ENCODE results near the gene XYLT1. TPM values are rescaled to one million over a fixed set of nuclear protein-coding genes. Genes with fewer than 3 reads are reported as not detected.
"Not testable (repeated sequence)": the region's sequence is repeated elsewhere in the genome, so short reads cannot be mapped to it uniquely, and the experiment has no call there.

Gene XYLT1, protein sequence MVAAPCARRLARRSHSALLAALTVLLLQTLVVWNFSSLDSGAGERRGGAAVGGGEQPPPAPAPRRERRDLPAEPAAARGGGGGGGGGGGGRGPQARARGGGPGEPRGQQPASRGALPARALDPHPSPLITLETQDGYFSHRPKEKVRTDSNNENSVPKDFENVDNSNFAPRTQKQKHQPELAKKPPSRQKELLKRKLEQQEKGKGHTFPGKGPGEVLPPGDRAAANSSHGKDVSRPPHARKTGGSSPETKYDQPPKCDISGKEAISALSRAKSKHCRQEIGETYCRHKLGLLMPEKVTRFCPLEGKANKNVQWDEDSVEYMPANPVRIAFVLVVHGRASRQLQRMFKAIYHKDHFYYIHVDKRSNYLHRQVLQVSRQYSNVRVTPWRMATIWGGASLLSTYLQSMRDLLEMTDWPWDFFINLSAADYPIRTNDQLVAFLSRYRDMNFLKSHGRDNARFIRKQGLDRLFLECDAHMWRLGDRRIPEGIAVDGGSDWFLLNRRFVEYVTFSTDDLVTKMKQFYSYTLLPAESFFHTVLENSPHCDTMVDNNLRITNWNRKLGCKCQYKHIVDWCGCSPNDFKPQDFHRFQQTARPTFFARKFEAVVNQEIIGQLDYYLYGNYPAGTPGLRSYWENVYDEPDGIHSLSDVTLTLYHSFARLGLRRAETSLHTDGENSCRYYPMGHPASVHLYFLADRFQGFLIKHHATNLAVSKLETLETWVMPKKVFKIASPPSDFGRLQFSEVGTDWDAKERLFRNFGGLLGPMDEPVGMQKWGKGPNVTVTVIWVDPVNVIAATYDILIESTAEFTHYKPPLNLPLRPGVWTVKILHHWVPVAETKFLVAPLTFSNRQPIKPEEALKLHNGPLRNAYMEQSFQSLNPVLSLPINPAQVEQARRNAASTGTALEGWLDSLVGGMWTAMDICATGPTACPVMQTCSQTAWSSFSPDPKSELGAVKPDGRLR
- 10 to 100 TPM; 46.6 to 50.1 TPM for total RNA-seq

DNA sequence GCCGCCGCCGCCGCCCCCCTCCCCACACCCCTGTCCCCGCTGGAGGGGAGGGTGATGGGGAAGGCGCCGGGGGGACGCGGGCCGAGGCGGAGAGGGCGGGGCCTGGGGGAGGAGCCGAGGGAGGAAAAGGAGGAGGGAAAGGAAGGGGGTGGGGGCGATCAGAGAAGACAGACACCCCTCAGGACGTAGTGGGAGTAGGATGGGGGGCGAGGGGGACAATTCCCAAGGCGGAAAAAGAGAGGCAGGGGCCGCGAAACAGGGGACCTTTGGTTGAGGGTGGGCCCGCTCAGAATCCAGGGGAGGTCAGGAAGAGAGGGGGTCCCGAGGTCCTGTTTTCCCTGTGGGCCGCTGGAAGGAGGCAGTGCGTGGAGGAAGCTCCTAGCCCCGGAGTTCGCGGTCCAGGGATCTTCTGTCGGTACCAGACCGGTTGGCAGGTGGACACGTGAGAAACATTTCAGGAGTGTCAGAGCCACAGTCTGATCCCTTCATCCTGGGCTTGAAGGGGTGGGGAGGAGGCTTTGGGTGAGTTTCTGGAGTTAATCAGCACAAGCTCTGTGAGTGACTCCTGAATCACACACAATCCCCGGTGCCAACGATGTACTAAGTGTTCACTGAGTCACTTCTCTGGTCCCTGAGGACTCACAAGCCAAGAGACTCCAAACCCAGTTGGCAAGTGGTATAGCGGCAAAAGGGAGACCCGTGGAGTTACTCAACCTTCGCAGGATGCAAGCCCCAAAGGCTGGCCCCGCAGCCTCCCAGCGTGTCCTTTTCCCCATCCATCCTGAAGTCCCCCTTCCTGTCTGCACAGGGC is at the start of gene XYLT1:
Gene XYLT1 (minus strand): TSS at position 53 of the 811 bp plus-strand sequence. CDS start 164 bp downstream, outside the sequence.
- H3K4me1 Mint-ChIP-seq = peaks cover 61% of the 10 kb centered on the region
- peak; percentile 62 for DNase-seq
- peak within 1 kb of the TSS; percentile 89 for H3K4me3 Mint-ChIP-seq
- peaks cover 36% of the 10 kb centered on the region for H3K36me3 Mint-ChIP-seq (ENCODE audit: low read depth)
- peak within 1 kb of the TSS; percentile 78 for H3K27ac Mint-ChIP-seq
- CTCF ChIA-PET = interaction anchor here (1.6 kb wide), 1 partner anchor 54 kb away, joined by 4 read pairs; no protein-coding TSS in a partner anchor
- H3K9me3 Mint-ChIP-seq = no peaks in the 10 kb centered on the region
- POLR2A ChIA-PET = no interaction called here
- H3K27me3 Mint-ChIP-seq = peaks cover 6% of the 10 kb centered on the region

DNA sequence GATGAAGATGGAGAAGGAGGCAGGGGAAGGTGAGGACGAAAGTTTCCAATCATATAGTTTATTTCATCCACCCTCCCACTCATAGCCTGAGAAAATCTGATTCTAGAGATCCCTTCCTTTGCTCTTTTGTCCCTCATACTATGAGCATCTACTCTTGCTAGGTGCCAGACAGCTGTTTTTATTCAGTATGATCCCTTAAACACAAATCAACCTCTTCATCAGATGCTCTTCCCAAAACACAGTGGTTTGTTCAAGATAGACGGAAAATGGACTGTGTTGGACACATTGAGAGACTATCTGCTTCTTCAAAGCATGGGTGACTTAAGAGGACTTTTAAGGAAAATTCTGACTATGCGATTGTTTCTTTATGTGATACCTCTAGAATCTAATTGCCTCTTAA is 49.4 kb upstream of the XYLT1 start:
- no peaks in the 10 kb centered on the region for H3K4me1 Mint-ChIP-seq
- H3K4me3 Mint-ChIP-seq = no peak overlapping the region
- no peaks in the 10 kb centered on the region for H3K9me3 Mint-ChIP-seq
- DNase-seq = no peak
- no peak overlapping the region for H3K27ac Mint-ChIP-seq
- H3K27me3 Mint-ChIP-seq = peaks cover 22% of the 10 kb centered on the region
- ChIA-PET POLR2A (no interaction called here), CTCF (no interaction called here)
- H3K36me3 Mint-ChIP-seq (ENCODE audit: low read depth) = no peaks in the 10 kb centered on the region

DNA sequence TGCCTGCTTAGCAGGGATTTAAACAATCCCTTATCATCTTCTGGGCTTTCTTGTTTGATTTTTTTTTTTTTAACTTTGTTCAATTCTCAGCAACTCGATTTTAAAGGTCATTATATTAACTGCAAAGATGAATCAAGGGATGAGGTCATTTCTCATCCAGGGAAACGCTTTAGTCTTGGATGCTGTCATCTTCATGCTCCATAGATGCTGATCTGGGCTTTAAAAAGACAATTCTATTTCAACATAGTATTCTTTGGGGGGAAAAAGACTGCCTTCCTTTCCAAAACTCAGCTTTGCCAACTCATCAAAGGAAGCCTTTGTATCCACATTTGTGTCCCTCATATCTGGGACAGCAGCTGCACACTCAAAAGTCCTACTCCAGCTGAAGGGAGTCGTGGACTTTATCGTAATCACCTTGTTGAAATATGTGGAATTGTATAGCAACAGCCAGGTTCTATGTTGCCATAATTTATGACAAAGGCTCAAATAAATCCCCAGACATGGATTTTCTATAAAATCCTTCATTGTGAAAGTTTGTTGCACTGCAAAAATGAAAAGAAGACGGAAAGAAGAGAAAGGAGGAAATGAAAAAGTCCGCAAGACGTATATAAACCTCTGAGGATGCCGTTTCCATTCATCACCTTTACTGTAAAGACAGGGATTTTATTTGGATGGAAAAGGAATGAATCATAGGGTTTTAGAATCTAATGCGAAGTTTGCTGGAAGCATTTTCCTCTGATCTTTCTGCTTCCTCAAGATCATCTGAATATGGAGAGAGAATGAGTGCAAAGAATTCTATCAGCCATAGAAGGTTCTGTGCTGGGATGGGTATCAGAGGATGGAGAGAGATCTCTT is 48.6 kb upstream of the XYLT1 start:
- Mint-ChIP-seq H3K27ac (no peak overlapping the region), H3K36me3 (ENCODE audit: low read depth) (no peaks in the 10 kb centered on the region), H3K4me1 (no peaks in the 10 kb centered on the region), H3K4me3 (no peak overlapping the region), H3K27me3 (peaks cover 22% of the 10 kb centered on the region), H3K9me3 (no peaks in the 10 kb centered on the region)
- CTCF ChIA-PET = interaction anchor here (0.9 kb wide), 1 partner anchor 11 kb away, joined by 3 read pairs; no protein-coding TSS in a partner anchor
- POLR2A ChIA-PET = no interaction called here
- no peak for DNase-seq

- no peaks in the 10 kb centered on the region for H3K9me3 Mint-ChIP-seq
- no peaks in the 10 kb centered on the region for H3K4me1 Mint-ChIP-seq
- ChIA-PET POLR2A (no interaction called here), CTCF (interaction anchor here (0.9 kb wide), 1 partner anchor 12 kb away, joined by 3 read pairs; no protein-coding TSS in a partner anchor)
- H3K27ac Mint-ChIP-seq = no peak overlapping the region
- H3K4me3 Mint-ChIP-seq = no peak overlapping the region
- no peaks in the 10 kb centered on the region for H3K36me3 Mint-ChIP-seq (ENCODE audit: low read depth)
- peaks cover 24% of the 10 kb centered on the region for H3K27me3 Mint-ChIP-seq
- no peak for DNase-seq
These were observed 47.7 kb upstream of the XYLT1 start for GRCh38 chr16:17518441-17518840.

DNA sequence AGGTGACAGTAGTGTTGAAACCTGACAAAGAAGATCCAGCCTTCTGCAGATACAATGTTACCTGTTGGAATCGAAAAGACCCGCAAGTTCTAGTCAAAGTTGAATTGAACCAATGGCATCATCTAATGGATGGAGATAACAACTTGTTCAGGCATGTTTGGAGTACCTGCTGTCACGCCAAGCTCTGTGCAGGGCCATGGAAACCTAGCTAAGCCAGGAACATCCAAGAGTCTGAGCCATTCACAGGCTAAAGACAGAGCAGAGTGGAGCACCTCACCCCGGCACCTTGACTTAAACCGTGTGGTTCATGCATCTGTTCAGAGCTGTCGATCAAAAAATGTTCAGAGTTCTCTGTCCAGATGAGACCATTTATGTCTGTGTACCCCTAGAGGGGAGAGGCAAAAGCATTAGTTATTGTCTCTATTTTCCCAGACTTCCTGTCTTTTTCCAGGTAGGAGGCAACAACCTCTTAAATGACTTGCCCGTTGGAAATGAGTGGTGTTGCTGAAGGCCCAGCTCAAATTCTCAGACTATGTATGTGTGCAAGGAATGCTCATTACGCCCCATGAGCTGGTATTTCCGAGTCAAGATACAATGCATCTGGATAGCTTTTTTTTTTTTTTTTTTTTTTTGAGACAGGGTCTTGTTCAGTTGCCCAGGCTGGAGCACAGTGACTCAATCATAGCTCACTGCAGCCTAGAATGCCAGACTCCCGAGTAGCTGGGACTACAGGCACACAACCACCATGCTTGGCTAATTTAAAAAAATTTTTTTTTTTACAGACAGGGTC is 44.9 kb upstream of the XYLT1 start:
- Mint-ChIP-seq H3K4me1 (no peaks in the 10 kb centered on the region), H3K27ac (no peak overlapping the region), H3K36me3 (ENCODE audit: low read depth) (no peaks in the 10 kb centered on the region), H3K9me3 (no peaks in the 10 kb centered on the region), H3K4me3 (no peak overlapping the region), H3K27me3 (peaks cover 28% of the 10 kb centered on the region)
- ChIA-PET POLR2A (interaction anchor here (0.7 kb wide), 1 partner anchor 84 kb away, joined by 4 read pairs; no protein-coding TSS in a partner anchor), CTCF (interaction anchor here (0.6 to 1.3 kb wide), 3 partner anchors 9 to 25 kb away, joined by 3 to 4 read pairs (median 3); no protein-coding TSS in a partner anchor)
- DNase-seq = no peak

DNA sequence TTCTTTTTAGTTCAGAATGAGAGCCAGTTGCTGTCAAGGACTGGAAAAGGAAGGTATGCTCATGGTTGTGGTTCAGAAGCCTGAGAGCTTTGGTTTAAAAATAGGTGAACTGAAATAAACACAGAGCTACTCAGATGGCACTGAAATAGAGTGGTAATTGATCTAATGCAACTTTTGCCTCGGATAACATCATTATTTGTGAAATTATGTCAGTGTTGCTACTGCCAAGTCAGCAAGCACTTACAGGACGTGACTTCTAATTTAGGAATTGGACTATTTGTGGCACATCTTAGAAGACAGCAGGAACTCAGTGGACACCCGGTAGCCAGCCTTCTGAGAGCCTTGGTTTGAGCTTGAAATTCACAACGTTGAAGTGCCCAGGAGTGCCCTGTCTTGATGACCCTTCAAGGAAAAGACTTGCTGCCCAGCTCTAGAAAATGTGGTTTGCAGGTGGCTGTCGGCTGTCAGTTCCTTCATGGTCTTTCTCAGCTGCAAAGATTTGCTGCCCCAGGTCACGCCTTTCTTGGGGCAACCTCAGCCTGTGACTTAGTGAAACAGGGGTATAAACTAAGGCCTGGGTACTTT is 42.0 kb upstream of the XYLT1 start:
- Mint-ChIP-seq H3K36me3 (ENCODE audit: low read depth) (no peaks in the 10 kb centered on the region), H3K9me3 (peaks cover 3% of the 10 kb centered on the region), H3K4me1 (no peaks in the 10 kb centered on the region), H3K4me3 (no peak overlapping the region), H3K27me3 (peaks cover 20% of the 10 kb centered on the region), H3K27ac (no peak overlapping the region)
- DNase-seq = no peak
- CTCF ChIA-PET = no interaction called here
- POLR2A ChIA-PET = no interaction called here

- no peak for DNase-seq
- no peak overlapping the region for H3K4me3 Mint-ChIP-seq
- H3K9me3 Mint-ChIP-seq = peaks cover 5% of the 10 kb centered on the region
- ChIA-PET POLR2A (no interaction called here), CTCF (no interaction called here)
- H3K36me3 Mint-ChIP-seq (ENCODE audit: low read depth) = no peaks in the 10 kb centered on the region
- H3K27ac Mint-ChIP-seq = no peak overlapping the region
- H3K4me1 Mint-ChIP-seq = no peaks in the 10 kb centered on the region
- peaks cover 23% of the 10 kb centered on the region for H3K27me3 Mint-ChIP-seq
These were observed 40.6 kb upstream of the XYLT1 start for GRCh38 chr16:17511340-17511739.

- DNase-seq = no peak
- ChIA-PET CTCF (no interaction called here), POLR2A (no interaction called here)
- Mint-ChIP-seq H3K27me3 (peaks cover 23% of the 10 kb centered on the region), H3K27ac (no peak overlapping the region), H3K9me3 (peaks cover 5% of the 10 kb centered on the region), H3K4me3 (no peak overlapping the region), H3K36me3 (ENCODE audit: low read depth) (no peaks in the 10 kb centered on the region), H3K4me1 (no peaks in the 10 kb centered on the region)
These were observed 39.8 kb upstream of the XYLT1 start for GRCh38 chr16:17510567-17510966.

GRCh38 chr16:17509194-17509593 is 38.4 kb upstream of the XYLT1 start:
- no peaks in the 10 kb centered on the region for H3K4me1 Mint-ChIP-seq
- no peaks in the 10 kb centered on the region for H3K36me3 Mint-ChIP-seq (ENCODE audit: low read depth)
- no peak for DNase-seq
- peaks cover 21% of the 10 kb centered on the region for H3K27me3 Mint-ChIP-seq
- H3K9me3 Mint-ChIP-seq = peaks cover 5% of the 10 kb centered on the region
- CTCF ChIA-PET = no interaction called here
- POLR2A ChIA-PET = no interaction called here
- no peak overlapping the region for H3K4me3 Mint-ChIP-seq
- no peak overlapping the region for H3K27ac Mint-ChIP-seq

DNA sequence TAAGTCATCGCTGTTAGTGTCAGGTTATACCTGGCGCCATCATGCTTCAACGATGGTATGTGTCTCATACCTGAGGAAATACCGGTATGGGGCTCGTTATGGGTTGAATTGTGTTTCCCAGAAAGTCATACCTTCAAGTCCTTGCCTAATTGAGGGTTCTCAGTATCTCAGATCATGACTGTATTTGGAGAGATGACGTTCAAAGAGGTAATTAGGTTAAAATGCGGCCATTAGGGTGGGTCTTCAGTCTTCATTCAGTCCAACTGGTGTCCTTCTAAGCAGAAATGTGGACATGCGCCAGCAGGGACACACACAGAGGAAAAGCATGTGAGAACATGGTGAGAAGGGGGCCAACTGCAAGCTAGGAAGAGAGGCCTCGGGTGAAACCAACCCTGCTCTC is 37.5 kb upstream of the XYLT1 start:
- H3K4me3 Mint-ChIP-seq = no peak overlapping the region
- peaks cover 5% of the 10 kb centered on the region for H3K9me3 Mint-ChIP-seq
- no peak overlapping the region for H3K27ac Mint-ChIP-seq
- no peak for DNase-seq
- CTCF ChIA-PET = interaction anchor here (0.6 to 1.0 kb wide), 2 partner anchors 41 to 47 kb away, joined by 4 read pairs; no protein-coding TSS in a partner anchor
- POLR2A ChIA-PET = no interaction called here
- H3K4me1 Mint-ChIP-seq = no peaks in the 10 kb centered on the region
- H3K36me3 Mint-ChIP-seq (ENCODE audit: low read depth) = no peaks in the 10 kb centered on the region
- peaks cover 20% of the 10 kb centered on the region for H3K27me3 Mint-ChIP-seq

- DNase-seq; H3K27ac Mint-ChIP-seq; H3K4me3 Mint-ChIP-seq; H3K36me3 Mint-ChIP-seq (ENCODE audit: low read depth); H3K9me3 Mint-ChIP-seq; POLR2A ChIA-PET; H3K4me1 Mint-ChIP-seq: not testable (repeated sequence)
- CTCF ChIA-PET = interaction anchor here (1.0 kb wide), 1 partner anchor 48 kb away, joined by 4 read pairs; no protein-coding TSS in a partner anchor
- H3K27me3 Mint-ChIP-seq = peaks cover 18% of the 10 kb centered on the region
These were observed 36.8 kb upstream of the XYLT1 start for GRCh38 chr16:17507516-17507915.

Data from activated CD4-positive, alpha-beta T cell treated with anti-CD3 and anti-CD28 coated beads, Interleukin-2, amount 10 ng/mL, durations not matched to agents 7 days and 5 days (primary cell).